Activated CD4-positive, alpha-beta T cell treated with anti-CD3 and anti-CD28 coated beads for 36 hours (primary cell): Measurements from ENCODE around the gene MAD1L1. TPM values are rescaled to one million over a fixed set of nuclear protein-coding genes. Genes with fewer than 3 reads are reported as not detected.

Experiments
- ATAC-seq: fragments of 200-7000 bp; cut with Tn5 transposase; one replicate; pipeline ENCODE4 v1.10.0; 2021; ENCODE audit warnings: mild to moderate bottlenecking, moderate library complexity
- CTCF ChIA-PET: fragments of 350-600 bp; sonication (Branson Sonifier 250); formaldehyde crosslinking; loops from one replicate; lab custom pipeline; 2021; ENCODE audit warnings: antibody characterized with exemption; lab: Charles Lee
- POLR2A ChIA-PET: fragments of 350-600 bp; sonication (Branson Sonifier 250); formaldehyde crosslinking; loops from one replicate; lab custom pipeline; 2021; ENCODE audit warnings: antibody characterized with exemption, inconsistent platforms; lab: Charles Lee
- DNase-seq: peaks from one replicate; pipeline ENCODE4 v3.0.0-alpha.2; 2020
- H3K27ac Mint-ChIP-seq: one replicate; pipeline ENCODE4 v1.8.0; 2021; ENCODE audit warnings: mixed read lengths
- H3K27me3 Mint-ChIP-seq: one replicate; pipeline ENCODE4 v1.8.0; 2021; ENCODE audit warnings: mixed read lengths
- H3K36me3 Mint-ChIP-seq: one replicate; pipeline ENCODE4 v1.8.0; 2021; ENCODE audit warnings: low read depth, mixed read lengths
- H3K4me1 Mint-ChIP-seq: one replicate; pipeline ENCODE4 v1.8.0; 2021; ENCODE audit warnings: mixed read lengths
- H3K4me3 Mint-ChIP-seq: one replicate; pipeline ENCODE4 v1.8.0; 2021; ENCODE audit warnings: mild to moderate bottlenecking, moderate library complexity, mixed read lengths
- H3K9me3 Mint-ChIP-seq: one replicate; pipeline ENCODE4 v1.8.0; 2021; ENCODE audit warnings: low read depth, mixed read lengths
- intact Hi-C, 2 experiments: fragments of 100-400 bp; cut with DNase I in 1 of 2; cut with micrococcal nuclease in 1 of 2; formaldehyde crosslinking; loops; one replicate each; pipeline versions ENCODE4 v1.14.2 to v1.15.1; 2022 to 2024; cut with DNase I, micrococcal nuclease
- total RNA-seq, 2 experiments: library from RNA; stranded (reverse); gene quantifications; one replicate each; pipeline ENCODE4 v1.2.3, GENCODE V29; 2021

The MAD1L1 gene
- total RNA-seq, 2 experiments from 2014 or later = 50.2 to 61.7 TPM

DNA sequence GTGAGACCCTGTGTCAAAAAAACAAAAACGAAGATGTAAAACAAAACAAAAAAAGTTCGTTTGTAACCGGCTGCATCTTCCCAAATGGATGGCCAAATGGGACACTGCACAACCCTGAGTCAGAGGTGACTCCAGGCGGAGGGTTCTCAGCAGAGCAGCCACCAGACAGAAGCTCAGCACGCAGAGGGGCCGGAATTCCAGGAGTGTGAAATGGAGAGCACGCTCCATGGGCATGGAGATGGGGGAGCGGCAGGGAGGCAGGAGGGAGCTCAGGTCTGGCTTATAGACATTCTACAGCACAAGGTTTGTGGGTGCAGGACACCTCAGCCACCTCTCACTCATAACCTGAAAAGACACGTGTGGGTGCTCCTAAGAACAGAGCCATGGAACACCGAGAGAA is 227.0 kb downstream of the MAD1L1 start:
- Mint-ChIP-seq H3K27ac (no peak overlapping the region), H3K36me3 (no peaks in the 10 kb centered on the region), H3K4me1 (no peaks in the 10 kb centered on the region), H3K4me3 (no peak overlapping the region), H3K9me3 (no peaks in the 10 kb centered on the region), H3K27me3 (no peaks in the 10 kb centered on the region)
- ChIA-PET CTCF (interaction anchor here (0.6 kb wide), 1 partner anchor 374 kb away, joined by 3 read pairs; no protein-coding TSS in a partner anchor), POLR2A (no interaction called here)
- intact Hi-C loops = no loop called here
- DNase-seq (no peak), ATAC-seq (no peak)

- ChIA-PET CTCF (interaction anchor here (0.6 kb wide), 1 partner anchor 375 kb away, joined by 3 read pairs; no protein-coding TSS in a partner anchor), POLR2A (no interaction called here)
- Mint-ChIP-seq H3K4me3 (no peak overlapping the region), H3K27me3 (no peaks in the 10 kb centered on the region), H3K4me1 (no peaks in the 10 kb centered on the region), H3K27ac (no peak overlapping the region), H3K9me3 (no peaks in the 10 kb centered on the region), H3K36me3 (no peaks in the 10 kb centered on the region)
- intact Hi-C loops = no loop called here
- DNase-seq (no peak), ATAC-seq (no peak)
These were observed 227.7 kb downstream of the MAD1L1 start for GRCh38 chr7:2004841-2005725.

DNA sequence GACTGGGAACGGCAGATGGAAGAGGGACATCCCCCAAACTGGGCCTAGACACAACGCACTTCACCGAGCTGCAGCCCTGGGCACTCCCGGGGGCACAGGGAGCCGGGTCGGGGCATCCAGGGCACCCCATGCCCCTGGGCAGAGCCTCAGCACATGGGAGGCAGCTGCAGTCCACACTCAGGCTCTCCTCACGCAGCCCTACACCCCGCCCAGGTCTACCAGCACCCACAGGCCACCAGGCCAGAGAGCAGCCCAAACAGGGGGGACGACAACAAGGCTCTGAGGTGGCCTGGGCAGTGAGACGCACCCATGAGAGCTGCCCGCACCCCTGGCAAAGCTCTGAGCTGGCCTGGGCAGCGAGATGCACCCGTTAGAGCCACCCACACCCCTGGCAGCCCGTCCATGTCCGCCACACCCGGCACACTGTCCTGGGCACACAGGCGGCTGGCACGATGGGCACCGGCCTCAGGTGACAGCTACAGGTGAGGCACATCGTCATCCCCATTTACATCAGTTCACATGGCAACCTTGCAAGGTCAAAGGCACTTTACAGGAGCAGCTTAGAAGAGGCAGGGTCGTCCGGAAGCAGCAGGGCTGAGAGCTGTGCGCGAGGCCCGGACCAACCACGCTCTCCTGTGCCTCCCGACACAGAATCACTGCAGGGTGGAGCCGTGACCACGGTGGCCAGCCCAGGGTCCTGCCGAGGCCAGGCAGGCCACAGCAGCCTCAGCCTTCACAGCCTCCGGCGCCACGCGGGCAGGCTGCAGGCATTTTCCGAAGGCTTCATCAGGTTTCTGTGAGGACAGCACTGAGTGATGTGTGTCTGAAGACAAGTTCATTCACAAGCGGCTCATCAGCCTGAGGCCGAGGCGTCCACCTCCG is 228.6 kb downstream of the MAD1L1 start:
- intact Hi-C loops = no loop called here
- no peak overlapping the region for H3K4me3 Mint-ChIP-seq
- H3K36me3 Mint-ChIP-seq = no peaks in the 10 kb centered on the region
- no peak for DNase-seq
- CTCF ChIA-PET = no interaction called here
- no peak for ATAC-seq
- no peaks in the 10 kb centered on the region for H3K9me3 Mint-ChIP-seq
- no peak overlapping the region for H3K27ac Mint-ChIP-seq
- POLR2A ChIA-PET = interaction anchor here (0.6 kb wide), 1 partner anchor 34 kb away, joined by 5 read pairs; no protein-coding TSS in a partner anchor
- no peaks in the 10 kb centered on the region for H3K27me3 Mint-ChIP-seq
- H3K4me1 Mint-ChIP-seq = no peaks in the 10 kb centered on the region

GRCh38 chr7:2003451-2003930 is 229.3 kb downstream of the MAD1L1 start:
- Mint-ChIP-seq H3K27me3 (no peaks in the 10 kb centered on the region), H3K4me1 (no peaks in the 10 kb centered on the region), H3K36me3 (no peaks in the 10 kb centered on the region), H3K27ac (no peak overlapping the region), H3K9me3 (no peaks in the 10 kb centered on the region), H3K4me3 (no peak overlapping the region)
- ChIA-PET POLR2A (interaction anchor here (0.6 kb wide), 1 partner anchor 35 kb away, joined by 5 read pairs; no protein-coding TSS in a partner anchor), CTCF (no interaction called here)
- no peak for ATAC-seq
- intact Hi-C loops = no loop called here
- no peak for DNase-seq

- H3K27ac Mint-ChIP-seq = no peak overlapping the region
- DNase-seq (no peak), ATAC-seq (no peak)
- intact Hi-C loops = no loop called here
- H3K27me3 Mint-ChIP-seq = no peaks in the 10 kb centered on the region
- H3K36me3 Mint-ChIP-seq = no peaks in the 10 kb centered on the region
- no peaks in the 10 kb centered on the region for H3K9me3 Mint-ChIP-seq
- H3K4me3 Mint-ChIP-seq = no peak overlapping the region
- POLR2A ChIA-PET = interaction anchor here (0.6 kb wide), 1 partner anchor 35 kb away, joined by 5 read pairs; no protein-coding TSS in a partner anchor
- CTCF ChIA-PET = no interaction called here
- no peaks in the 10 kb centered on the region for H3K4me1 Mint-ChIP-seq
These were observed 229.9 kb downstream of the MAD1L1 start for GRCh38 chr7:2002561-2003450.

- ATAC-seq (no peak), DNase-seq (no peak)
- H3K4me3 Mint-ChIP-seq = no peak overlapping the region
- intact Hi-C loops = no loop called here
- H3K27ac Mint-ChIP-seq = no peak overlapping the region
- no peaks in the 10 kb centered on the region for H3K4me1 Mint-ChIP-seq
- H3K27me3 Mint-ChIP-seq = no peaks in the 10 kb centered on the region
- POLR2A ChIA-PET = no interaction called here
- H3K9me3 Mint-ChIP-seq = no peaks in the 10 kb centered on the region
- H3K36me3 Mint-ChIP-seq = no peaks in the 10 kb centered on the region
- CTCF ChIA-PET = no interaction called here
These were observed 230.9 kb downstream of the MAD1L1 start for GRCh38 chr7:2001601-2002442.

DNA sequence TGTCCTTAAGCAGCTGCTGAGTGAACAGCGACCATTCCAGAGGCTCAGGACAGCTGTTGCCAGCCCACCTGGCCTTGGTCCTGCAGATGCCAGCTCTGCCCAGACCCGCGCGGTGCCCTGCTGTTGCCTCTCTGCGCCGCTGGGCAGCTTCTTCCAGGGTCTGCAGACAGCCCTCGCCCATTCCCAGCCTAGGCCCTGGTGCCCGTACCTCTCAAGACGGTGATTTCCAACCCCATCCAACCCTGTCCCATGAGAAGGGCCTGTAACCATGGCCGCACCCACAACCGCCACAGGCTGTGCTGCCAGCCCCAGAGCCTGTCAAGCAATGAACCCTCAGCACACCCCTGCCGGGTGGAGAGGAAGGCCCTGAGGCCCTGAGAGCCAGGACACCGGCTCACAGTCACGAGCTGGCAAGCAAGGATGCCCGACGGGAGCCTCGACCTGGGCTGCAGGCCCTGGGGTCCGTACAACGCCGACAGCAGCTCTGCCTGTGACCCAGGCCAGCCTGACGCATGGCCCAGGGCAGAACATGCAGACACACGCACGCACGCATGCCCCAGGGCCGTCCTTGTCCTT is 231.9 kb downstream of the MAD1L1 start:
- no peaks in the 10 kb centered on the region for H3K27me3 Mint-ChIP-seq
- ATAC-seq = no peak

GRCh38 chr7:2000153-2000687 is 232.5 kb downstream of the MAD1L1 start:
- intact Hi-C loops = no loop called here

More for the DNA sequence above, 231.9 kb downstream of the MAD1L1 start:
- CTCF ChIA-PET = interaction anchor here (0.6 kb wide), 1 partner anchor 82 kb away, joined by 3 read pairs; no protein-coding TSS in a partner anchor
- DNase-seq = no peak
- Mint-ChIP-seq H3K4me3 (no peak overlapping the region), H3K4me1 (no peaks in the 10 kb centered on the region), H3K36me3 (no peaks in the 10 kb centered on the region), H3K27ac (no peak overlapping the region), H3K9me3 (no peaks in the 10 kb centered on the region)
- intact Hi-C loops = no loop called here
- POLR2A ChIA-PET = no interaction called here

GRCh38 chr7:1999278-1999984 is 233.3 kb downstream of the MAD1L1 start:
- intact Hi-C loops = no loop called here

More at GRCh38 chr7:2000153-2000687, 232.5 kb downstream of the MAD1L1 start:
- ChIA-PET CTCF (interaction anchor here (0.6 kb wide), 1 partner anchor 81 kb away, joined by 3 read pairs; no protein-coding TSS in a partner anchor), POLR2A (no interaction called here)
- Mint-ChIP-seq H3K9me3 (no peaks in the 10 kb centered on the region), H3K27ac (no peak overlapping the region), H3K27me3 (no peaks in the 10 kb centered on the region), H3K4me3 (no peak overlapping the region), H3K4me1 (no peaks in the 10 kb centered on the region), H3K36me3 (no peaks in the 10 kb centered on the region)
- ATAC-seq (no peak), DNase-seq (no peak)

More at GRCh38 chr7:1999278-1999984, 233.3 kb downstream of the MAD1L1 start:
- no peak for ATAC-seq
- H3K9me3 Mint-ChIP-seq = no peaks in the 10 kb centered on the region
- no peaks in the 10 kb centered on the region for H3K27me3 Mint-ChIP-seq
- H3K36me3 Mint-ChIP-seq = no peaks in the 10 kb centered on the region
- no peak for DNase-seq
- POLR2A ChIA-PET = no interaction called here
- no peak overlapping the region for H3K27ac Mint-ChIP-seq
- H3K4me1 Mint-ChIP-seq = no peaks in the 10 kb centered on the region
- CTCF ChIA-PET = no interaction called here
- no peak overlapping the region for H3K4me3 Mint-ChIP-seq
